Measurements from ENCODE around the gene PRTN3.

DNA sequence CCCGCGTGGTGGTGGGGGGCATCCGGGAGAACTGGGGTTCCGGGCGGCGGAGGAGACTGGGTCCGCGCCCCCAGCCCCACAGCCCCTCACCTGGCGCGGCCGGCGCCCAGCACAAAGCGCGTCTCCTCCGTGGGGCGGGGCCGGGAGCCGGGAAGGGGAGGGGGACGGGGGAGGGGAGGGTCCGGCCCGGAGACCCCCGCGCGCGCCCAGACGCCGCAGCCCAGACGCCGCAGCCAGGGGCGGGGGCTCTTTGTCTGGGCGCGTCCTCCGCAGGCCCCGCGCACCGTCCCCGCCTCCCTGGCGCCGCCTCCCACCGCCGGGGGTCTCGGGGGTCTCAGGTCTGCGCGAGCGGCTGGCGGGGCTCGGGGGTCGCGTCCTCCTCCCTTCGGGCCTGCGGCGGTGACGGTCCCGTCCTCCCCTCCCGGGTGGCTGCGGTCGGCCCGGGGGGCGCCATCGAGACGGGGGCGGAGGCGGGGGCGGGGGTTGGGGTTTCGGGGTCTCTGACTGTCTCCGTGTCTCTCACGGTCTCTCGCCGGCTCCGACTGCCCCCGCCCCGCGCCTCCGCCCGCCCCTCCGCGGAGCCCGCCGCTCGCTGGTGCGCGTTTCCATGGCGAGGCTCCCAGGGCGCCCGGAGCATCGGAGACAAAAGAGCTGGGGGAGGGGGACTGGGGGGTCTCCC lies 18.8 kb upstream of the PRTN3 start, which contains the start of gene PLPPR3:
- TF ChIP-seq, protein P1, sequence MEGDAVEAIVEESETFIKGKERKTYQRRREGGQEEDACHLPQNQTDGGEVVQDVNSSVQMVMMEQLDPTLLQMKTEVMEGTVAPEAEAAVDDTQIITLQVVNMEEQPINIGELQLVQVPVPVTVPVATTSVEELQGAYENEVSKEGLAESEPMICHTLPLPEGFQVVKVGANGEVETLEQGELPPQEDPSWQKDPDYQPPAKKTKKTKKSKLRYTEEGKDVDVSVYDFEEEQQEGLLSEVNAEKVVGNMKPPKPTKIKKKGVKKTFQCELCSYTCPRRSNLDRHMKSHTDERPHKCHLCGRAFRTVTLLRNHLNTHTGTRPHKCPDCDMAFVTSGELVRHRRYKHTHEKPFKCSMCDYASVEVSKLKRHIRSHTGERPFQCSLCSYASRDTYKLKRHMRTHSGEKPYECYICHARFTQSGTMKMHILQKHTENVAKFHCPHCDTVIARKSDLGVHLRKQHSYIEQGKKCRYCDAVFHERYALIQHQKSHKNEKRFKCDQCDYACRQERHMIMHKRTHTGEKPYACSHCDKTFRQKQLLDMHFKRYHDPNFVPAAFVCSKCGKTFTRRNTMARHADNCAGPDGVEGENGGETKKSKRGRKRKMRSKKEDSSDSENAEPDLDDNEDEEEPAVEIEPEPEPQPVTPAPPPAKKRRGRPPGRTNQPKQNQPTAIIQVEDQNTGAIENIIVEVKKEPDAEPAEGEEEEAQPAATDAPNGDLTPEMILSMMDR (IDR thresholded peaks at IDR 0.05; ENCODE audit: low read depth, low read length): no peak
- no peak for TF ChIP-seq EZH2phosphoT487 (IDR thresholded peaks at IDR 0.05; ENCODE audit: low read depth)
